Uterus (tissue), 4 donors: Measurements from ENCODE around the gene PPFIBP1. TPM values are rescaled to one million over a fixed set of nuclear protein-coding genes. Genes with fewer than 3 reads are reported as not detected.

Experiments used
- DNase-seq, 2 donors: peaks; one replicate each; pipeline ENCODE4 v3.0.0-alpha.2; 2019 to 2020
- H3K27ac ChIP-seq, 2 donors: fragments of 200-600 bp; sonication (generic); 1 replicate in 1 of 2; 2 replicates in 1 of 2; pipeline ENCODE4 v1.5.1; 2016 to 2018
- H3K27me3 ChIP-seq, 2 donors: fragments of 200-600 bp; sonication (generic); one replicate each; pipeline ENCODE4 v1.5.1; 2018 to 2019; ENCODE audit warnings: control low read depth in 1 of 2
- H3K36me3 ChIP-seq, 2 donors: fragments of 200-600 bp; sonication (generic); one replicate each; pipeline ENCODE4 v1.5.1; 2019; ENCODE audit warnings: control low read depth in 1 of 2
- H3K4me1 ChIP-seq, 2 donors: fragments of 200-600 bp; sonication (generic); one replicate each; pipeline ENCODE4 v1.5.1; 2018 to 2019; ENCODE audit warnings: control low read depth in 1 of 2
- H3K4me3 ChIP-seq, 2 donors: fragments of 200-600 bp; sonication (generic); 1 replicate in 1 of 2; 2 replicates in 1 of 2; pipeline ENCODE4 v1.5.1; 2018 to 2019; ENCODE audit warnings: mild to moderate bottlenecking in 1 of 2
- H3K9me3 ChIP-seq, 2 donors: fragments of 200-600 bp; sonication (generic); one replicate each; pipeline ENCODE4 v1.5.1; 2019; ENCODE audit warnings: control low read depth in 1 of 2
- CTCF ChIP-seq, 4 experiments: fragments of 200-600 bp in 2 of 4; fragments of 450-650 bp in 2 of 4; sonication (generic) in 2 of 4; IDR thresholded peaks; one replicate each; pipeline ENCODE4 v1.5.1; 2016 to 2019; ENCODE audit warnings: antibody characterized with exemption in 4 of 4, mild to moderate bottlenecking in 2 of 4, moderate library complexity in 1 of 4
- POLR2A ChIP-seq, 2 donors: fragments of 450-650 bp; IDR thresholded peaks; one replicate each; pipeline ENCODE4 v1.6.1; 2016; ENCODE audit warnings: antibody characterized with exemption in 2 of 2, mild to moderate bottlenecking in 1 of 2, moderate library complexity in 1 of 2
- intact Hi-C: fragments of 100-400 bp; cut with DNase I; formaldehyde crosslinking; loops from one replicate; pipeline ENCODE4 v1.15.1; 2023; ENCODE audit warnings: low total_unique reads
- total RNA-seq, 4 donors: library from RNA; depleted of rRNA in 3 of 4; stranded (reverse); fragments of >200 nt in 3 of 4; gene quantifications; one replicate each; pipeline versions ENCODE4 v1.1.0 to v1.2.4, GENCODE V29; 2014 to 2023
- donor health status: DM: yes; HTN: yes; CAD: no.

PPFIBP1 gene
- total RNA-seq, 4 donors from 2014 or later: 43.8 to 139 (median 82.7) TPM

- Histone ChIP-seq H3K4me1 (no peaks in the 10 kb centered on the region), H3K4me3 (no peak overlapping the region), H3K9me3 (no peaks in the 10 kb centered on the region), H3K27ac (no peak overlapping the region), H3K36me3 (no peaks in the 10 kb centered on the region), H3K27me3 (no peaks in the 10 kb centered on the region)
- intact Hi-C loops: no loop called here
- TF ChIP-seq CTCF (IDR thresholded peaks at IDR 0.05) (no peak), POLR2A (IDR thresholded peaks at IDR 0.05) (no peak)
- no peak for DNase-seq
Observed at GRCh38 chr12:27645671-27646070, 121.7 kb downstream of the PPFIBP1 start.

DNA sequence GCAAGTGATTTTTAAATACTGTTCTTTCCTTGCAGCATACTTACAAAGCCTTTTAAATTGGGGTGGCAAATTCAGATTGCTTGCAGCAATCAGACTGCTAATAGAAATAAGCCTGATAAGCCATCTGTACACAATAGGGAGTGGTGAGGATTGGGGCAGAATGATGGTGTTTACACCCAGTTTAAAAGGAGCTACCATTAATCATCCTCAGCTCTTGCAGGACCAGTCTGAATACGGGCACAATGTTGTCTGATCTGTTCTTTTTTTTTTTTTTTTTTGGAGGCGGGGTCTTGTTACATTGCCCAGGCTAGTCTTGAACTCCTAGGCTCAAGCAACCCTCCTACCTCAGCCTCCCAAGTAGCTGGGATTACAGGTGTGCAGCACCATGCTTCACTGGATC is 122.1 kb downstream of the PPFIBP1 start:
- H3K4me3 ChIP-seq: no peak overlapping the region
- no peaks in the 10 kb centered on the region for H3K9me3 ChIP-seq
- H3K27ac ChIP-seq: no peak overlapping the region
- H3K36me3 ChIP-seq: no peaks in the 10 kb centered on the region
- intact Hi-C loops: no loop called here
- DNase-seq: no peak
- H3K4me1 ChIP-seq: no peaks in the 10 kb centered on the region
- TF ChIP-seq POLR2A (IDR thresholded peaks at IDR 0.05): no peak
- TF ChIP-seq CTCF (IDR thresholded peaks at IDR 0.05): no peak
- H3K27me3 ChIP-seq: no peaks in the 10 kb centered on the region

GRCh38 chr12:27650011-27650410 is 126.0 kb downstream of the PPFIBP1 start:
- Histone ChIP-seq H3K4me3 (no peak overlapping the region), H3K27me3 (no peaks in the 10 kb centered on the region), H3K4me1 (no peaks in the 10 kb centered on the region), H3K9me3 (no peaks in the 10 kb centered on the region), H3K36me3 (no peaks in the 10 kb centered on the region), H3K27ac (no peak overlapping the region)
- no peak for DNase-seq
- intact Hi-C loops: loop anchor here (10.0 kb wide), 1 partner anchor 215 kb away; no protein-coding TSS in a partner anchor
- TF ChIP-seq CTCF (IDR thresholded peaks at IDR 0.05) (no peak), POLR2A (IDR thresholded peaks at IDR 0.05) (no peak)

DNA sequence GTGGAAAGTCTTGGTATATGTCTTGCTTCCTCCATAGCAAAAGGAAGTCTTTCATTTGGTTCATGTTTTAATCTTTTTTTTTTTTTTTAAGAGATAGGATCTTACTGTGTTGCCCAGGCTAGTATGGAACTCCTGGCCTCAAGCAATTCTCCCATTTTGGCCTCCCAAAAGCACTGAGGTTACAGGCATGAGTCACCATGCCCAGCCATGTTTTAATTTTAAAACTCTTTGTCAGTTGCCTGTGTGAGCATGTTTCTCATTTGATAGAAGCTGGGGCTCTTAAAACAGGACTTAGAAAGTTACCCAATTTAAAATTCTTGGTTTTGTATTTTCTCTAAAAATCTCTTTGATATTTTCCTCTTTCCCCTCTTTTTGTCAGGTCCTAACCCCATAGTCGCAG is 127.2 kb downstream of the PPFIBP1 start:
- no peak for DNase-seq
- no peak for TF ChIP-seq CTCF (IDR thresholded peaks at IDR 0.05)
- TF ChIP-seq POLR2A (IDR thresholded peaks at IDR 0.05): no peak
- H3K4me1 ChIP-seq: no peaks in the 10 kb centered on the region
- H3K27ac ChIP-seq: no peak overlapping the region
- H3K9me3 ChIP-seq: no peaks in the 10 kb centered on the region
- no peaks in the 10 kb centered on the region for H3K27me3 ChIP-seq
- H3K4me3 ChIP-seq: no peak overlapping the region
- H3K36me3 ChIP-seq: no peaks in the 10 kb centered on the region
- intact Hi-C loops: loop anchor here (10.0 kb wide), 1 partner anchor 216 kb away; no protein-coding TSS in a partner anchor

- intact Hi-C loops: loop anchor here (10.0 kb wide), 1 partner anchor 217 kb away; no protein-coding TSS in a partner anchor
- no peak overlapping the region for H3K4me3 ChIP-seq
- H3K9me3 ChIP-seq: no peaks in the 10 kb centered on the region
- peak; percentile 35 to 76 for DNase-seq
- no peaks in the 10 kb centered on the region for H3K27me3 ChIP-seq
- no peak overlapping the region for H3K27ac ChIP-seq
- no peaks in the 10 kb centered on the region for H3K4me1 ChIP-seq
- TF ChIP-seq POLR2A (IDR thresholded peaks at IDR 0.05) (no peak), CTCF (IDR thresholded peaks at IDR 0.05) (peak; percentile 77 to 91 (median 80))
- no peaks in the 10 kb centered on the region for H3K36me3 ChIP-seq
Observed at GRCh38 chr12:27652174-27652763, 128.3 kb downstream of the PPFIBP1 start.
